H1 (cell line): ENCODE data around the gene TBCE. TPM values are rescaled to one million over a fixed set of nuclear protein-coding genes. Genes with fewer than 3 reads are reported as not detected.

Experiments used
- CHD1 ChIP-seq: IDR thresholded peaks from 2 replicates; pipeline ENCODE4 v1.6.1; 2012; ENCODE audit warnings: low read depth, low read length, improper control_type of control experiment
- polyA plus RNA-seq, 7 experiments: library from polyadenylated mRNA; depleted of rRNA in 3 of 7; stranded (reverse) in 5 of 7; unstranded in 2 of 7; fragments of >200 nt in 5 of 7; fragments of 200-250 nt in 2 of 7; gene quantifications; 1 replicate in 5 of 7; 2 replicates in 1 of 7; 4 replicates in 1 of 7; pipeline versions ENCODE4 v1.2.1 to v1.2.3, GENCODE V29; 2011 to 2013; ENCODE audit warnings: missing spikeins in 2 of 7, mixed read lengths in 2 of 7
- total RNA-seq: library from RNA; stranded (reverse); fragmentation: NEBNext Ultra II Directional; extraction: Animal tissue kit (Norgen Biotek cat#: 25700); gene quantifications from 2 replicates; pipeline ENCODE4 v1.2.1, GENCODE V29; 2021
- TF ChIP-seq, protein P1 (sequence below): IDR thresholded peaks from 2 replicates; pipeline ENCODE4 v1.6.1; 2011; ENCODE audit warnings: low read length, improper control_type of control experiment

The TBCE gene
- total and polyA plus RNA-seq, 2 of the 8 experiments (the other 6 are each of a cell fraction or from before 2014, with no cell fraction given), result 22.7 to 42.9 TPM

DNA sequence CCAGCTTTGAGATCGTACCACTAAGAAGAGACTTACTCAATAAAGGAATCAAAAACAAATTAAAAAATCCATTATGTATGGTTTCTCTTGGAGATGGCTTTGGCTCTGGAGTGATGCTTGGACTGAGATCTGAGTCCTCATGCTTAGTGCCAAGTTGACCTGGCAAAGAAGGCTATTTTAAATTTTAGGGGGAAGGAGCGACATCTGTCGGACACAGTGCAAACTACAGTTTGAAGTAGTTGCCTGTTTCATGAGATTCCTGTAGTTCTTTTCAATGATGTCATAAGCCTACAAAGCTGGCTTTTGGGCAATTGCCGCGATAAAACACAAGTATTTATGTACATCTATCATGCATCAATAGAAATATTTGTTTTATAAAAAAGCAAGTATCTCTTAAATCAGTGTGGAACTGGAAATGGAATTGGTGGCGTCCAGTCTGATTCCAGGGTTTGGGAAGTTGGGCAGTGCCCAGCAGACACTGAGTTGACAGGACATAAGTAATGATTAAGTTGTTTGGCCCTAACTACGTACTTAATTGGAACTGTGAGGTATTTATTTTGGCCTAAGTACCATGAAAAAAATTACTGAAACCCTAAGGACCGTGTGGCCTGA is 50.0 kb downstream of the TBCE start (continued):
- TF ChIP-seq, protein P1, sequence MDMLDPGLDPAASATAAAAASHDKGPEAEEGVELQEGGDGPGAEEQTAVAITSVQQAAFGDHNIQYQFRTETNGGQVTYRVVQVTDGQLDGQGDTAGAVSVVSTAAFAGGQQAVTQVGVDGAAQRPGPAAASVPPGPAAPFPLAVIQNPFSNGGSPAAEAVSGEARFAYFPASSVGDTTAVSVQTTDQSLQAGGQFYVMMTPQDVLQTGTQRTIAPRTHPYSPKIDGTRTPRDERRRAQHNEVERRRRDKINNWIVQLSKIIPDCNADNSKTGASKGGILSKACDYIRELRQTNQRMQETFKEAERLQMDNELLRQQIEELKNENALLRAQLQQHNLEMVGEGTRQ, result no peak
- no peak for TF ChIP-seq CHD1
